Peyer's patch (tissue), 4 donors: ENCODE measurements around the gene LCN2.

Experiments
- POLR2A ChIP-seq, 2 donors: fragments of 450-650 bp; IDR thresholded peaks; one replicate each; pipeline ENCODE4 v1.5.1; 2017; ENCODE audit warnings: antibody characterized with exemption in 2 of 2, mild to moderate bottlenecking in 2 of 2, moderate library complexity in 2 of 2
- TF ChIP-seq, protein P1 (sequence below), 6 experiments: fragments of 450-650 bp in 4 of 6; fragments of 200-600 bp in 2 of 6; sonication (generic) in 1 of 6; IDR thresholded peaks; one replicate each; pipeline ENCODE4 v1.5.1; 2017 to 2019; ENCODE audit warnings: antibody characterized with exemption in 6 of 6, mild to moderate bottlenecking in 3 of 6, moderate library complexity in 1 of 6

DNA sequence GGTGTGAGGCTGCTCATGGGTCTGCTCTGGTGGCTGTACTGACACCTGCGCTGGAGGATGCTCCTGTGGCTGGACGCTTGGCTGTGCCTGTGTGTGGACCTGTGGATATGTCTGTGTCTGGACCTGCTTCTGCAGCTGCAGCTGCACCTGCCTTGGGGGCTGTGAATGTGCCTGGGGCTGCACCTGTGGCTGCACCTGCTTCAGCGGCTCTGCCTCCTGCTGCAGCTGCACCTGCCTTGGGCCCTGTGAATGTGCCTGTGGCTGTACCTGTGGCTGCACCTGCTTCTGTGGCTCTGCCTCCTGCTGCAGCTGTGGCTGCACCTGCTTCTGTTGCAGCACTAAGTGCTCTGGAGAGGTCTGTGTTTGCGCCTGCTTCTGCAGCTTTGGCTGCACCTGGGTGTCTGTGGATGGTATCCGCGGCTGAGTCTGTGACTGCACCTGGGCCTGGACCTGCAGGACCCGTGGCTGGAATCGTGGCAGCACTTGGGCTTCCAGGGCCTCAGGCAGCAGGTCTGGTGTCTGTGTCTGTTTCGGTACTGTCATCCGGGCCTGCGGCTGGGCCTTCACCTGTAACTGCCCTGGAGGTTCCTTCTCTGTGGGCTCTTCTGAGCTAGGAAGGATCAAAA lies 29.7 kb downstream of the LCN2 start:
- TF ChIP-seq, protein P1, sequence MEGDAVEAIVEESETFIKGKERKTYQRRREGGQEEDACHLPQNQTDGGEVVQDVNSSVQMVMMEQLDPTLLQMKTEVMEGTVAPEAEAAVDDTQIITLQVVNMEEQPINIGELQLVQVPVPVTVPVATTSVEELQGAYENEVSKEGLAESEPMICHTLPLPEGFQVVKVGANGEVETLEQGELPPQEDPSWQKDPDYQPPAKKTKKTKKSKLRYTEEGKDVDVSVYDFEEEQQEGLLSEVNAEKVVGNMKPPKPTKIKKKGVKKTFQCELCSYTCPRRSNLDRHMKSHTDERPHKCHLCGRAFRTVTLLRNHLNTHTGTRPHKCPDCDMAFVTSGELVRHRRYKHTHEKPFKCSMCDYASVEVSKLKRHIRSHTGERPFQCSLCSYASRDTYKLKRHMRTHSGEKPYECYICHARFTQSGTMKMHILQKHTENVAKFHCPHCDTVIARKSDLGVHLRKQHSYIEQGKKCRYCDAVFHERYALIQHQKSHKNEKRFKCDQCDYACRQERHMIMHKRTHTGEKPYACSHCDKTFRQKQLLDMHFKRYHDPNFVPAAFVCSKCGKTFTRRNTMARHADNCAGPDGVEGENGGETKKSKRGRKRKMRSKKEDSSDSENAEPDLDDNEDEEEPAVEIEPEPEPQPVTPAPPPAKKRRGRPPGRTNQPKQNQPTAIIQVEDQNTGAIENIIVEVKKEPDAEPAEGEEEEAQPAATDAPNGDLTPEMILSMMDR (IDR thresholded peaks at IDR 0.05), result no peak
- TF ChIP-seq POLR2A (IDR thresholded peaks at IDR 0.05), result no peak
